GM21447 (cell line): ENCODE measurements around the gene SAMD11.

ENCODE experiments used
- ATAC-seq: cut with Tn5 transposase; IDR thresholded peaks from one replicate; pipeline ENCODE4 v1.9.1; 2021; ENCODE audit not compliant: unreplicated experiment

SAMD11 gene

GRCh38 chr1:962381-963300 is 38.9 kb downstream of the SAMD11 start:
- no peak for ATAC-seq

DNA sequence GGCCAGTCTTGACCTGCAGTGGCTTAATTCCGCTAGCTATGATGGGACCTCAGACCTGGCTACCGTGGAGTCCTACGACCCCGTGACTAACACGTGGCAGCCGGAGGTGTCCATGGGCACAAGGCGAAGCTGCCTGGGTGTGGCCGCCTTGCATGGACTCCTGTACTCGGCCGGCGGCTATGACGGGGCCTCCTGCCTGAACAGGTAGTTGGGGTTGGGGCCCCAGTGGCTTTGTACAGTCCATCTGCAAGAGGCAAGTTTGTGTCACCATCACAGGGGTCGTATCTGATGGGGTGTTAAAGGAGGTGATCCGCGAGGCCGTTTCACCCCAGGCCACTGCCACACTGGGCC is 39.6 kb downstream of the SAMD11 start:
- no peak for ATAC-seq

GRCh38 chr1:963746-964525 is 40.2 kb downstream of the SAMD11 start:
- no peak for ATAC-seq

DNA sequence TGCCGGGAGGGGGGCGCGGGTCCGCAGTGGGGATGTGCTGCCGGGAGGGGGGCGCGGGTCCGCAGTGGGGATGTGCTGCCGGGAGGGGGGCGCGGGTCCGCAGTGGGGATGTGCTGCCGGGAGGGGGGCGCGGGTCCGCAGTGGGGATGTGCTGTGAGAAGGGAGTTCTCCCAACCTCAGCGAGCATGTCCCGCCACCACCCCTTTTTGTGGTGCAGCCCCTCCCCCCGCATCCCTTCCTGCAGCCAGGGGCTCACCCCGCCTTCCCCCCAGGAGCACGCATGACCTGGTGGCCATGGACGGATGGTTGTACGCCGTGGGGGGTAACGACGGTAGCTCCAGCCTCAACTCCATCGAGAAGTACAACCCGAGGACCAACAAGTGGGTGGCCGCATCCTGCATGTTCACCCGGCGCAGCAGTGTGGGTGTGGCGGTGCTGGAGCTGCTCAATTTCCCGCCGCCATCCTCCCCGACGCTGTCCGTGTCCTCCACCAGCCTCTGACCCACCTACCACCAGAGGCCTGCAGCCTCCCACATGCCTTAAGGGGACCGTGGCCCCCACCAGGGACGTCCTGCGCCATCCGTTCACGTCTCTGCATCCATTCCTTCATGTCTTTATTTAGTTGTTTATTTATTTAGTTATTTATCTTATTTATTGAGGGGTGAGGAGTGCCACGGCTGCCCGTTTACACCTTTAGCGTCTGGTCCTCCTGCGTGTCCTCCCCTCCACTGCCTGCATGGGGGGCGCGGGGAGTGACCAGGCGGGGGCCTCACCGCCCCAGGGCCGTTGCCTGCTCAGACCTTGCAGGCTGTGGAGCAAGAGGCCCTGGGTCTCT is 41.2 kb downstream of the SAMD11 start:
- ATAC-seq: no peak

GRCh38 chr1:965526-966134 is 41.9 kb downstream of the SAMD11 start:
- no peak for ATAC-seq

GRCh38 chr1:966135-966703 is 42.5 kb downstream of the SAMD11 start, which contains the start of gene PLEKHN1:
TSS of gene PLEKHN1 (plus strand) at chr1:966482. CDS start at chr1:966532, 50 bp downstream.
- peak; percentile 39 for ATAC-seq

- peak; percentile 71 for ATAC-seq
Observed at GRCh38 chr1:966704-967300, 43.1 kb downstream of the SAMD11 start.

- ATAC-seq: no peak
Observed at GRCh38 chr1:967466-968343, 44.0 kb downstream of the SAMD11 start.

DNA sequence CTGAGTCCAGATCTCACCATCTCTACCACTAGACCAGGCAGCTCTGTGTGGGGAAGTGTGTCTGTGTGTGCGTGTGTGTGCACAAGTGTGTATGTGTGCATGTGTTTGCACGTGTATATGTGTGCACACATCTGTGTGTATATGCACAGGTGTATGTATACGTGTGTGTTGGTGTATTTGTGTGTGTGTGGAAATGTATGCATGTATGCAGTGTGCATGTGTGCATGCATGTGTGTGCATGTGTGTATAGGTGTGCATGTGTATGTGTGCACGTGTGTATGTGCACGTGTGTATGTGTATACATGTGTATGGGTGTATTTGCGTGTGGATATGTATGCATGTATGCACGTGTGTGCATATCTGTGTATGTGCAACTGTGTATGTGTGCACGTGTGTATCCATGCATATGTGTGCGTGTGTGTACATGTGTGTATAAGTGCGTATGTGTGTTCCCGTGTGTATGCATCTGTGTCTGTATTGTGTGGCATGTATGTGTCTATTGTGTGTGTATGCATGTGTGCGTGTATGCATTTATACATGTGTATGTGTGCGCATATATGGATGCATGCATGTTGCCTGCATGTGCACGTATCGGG is 45.6 kb downstream of the SAMD11 start:
- no peak for ATAC-seq

DNA sequence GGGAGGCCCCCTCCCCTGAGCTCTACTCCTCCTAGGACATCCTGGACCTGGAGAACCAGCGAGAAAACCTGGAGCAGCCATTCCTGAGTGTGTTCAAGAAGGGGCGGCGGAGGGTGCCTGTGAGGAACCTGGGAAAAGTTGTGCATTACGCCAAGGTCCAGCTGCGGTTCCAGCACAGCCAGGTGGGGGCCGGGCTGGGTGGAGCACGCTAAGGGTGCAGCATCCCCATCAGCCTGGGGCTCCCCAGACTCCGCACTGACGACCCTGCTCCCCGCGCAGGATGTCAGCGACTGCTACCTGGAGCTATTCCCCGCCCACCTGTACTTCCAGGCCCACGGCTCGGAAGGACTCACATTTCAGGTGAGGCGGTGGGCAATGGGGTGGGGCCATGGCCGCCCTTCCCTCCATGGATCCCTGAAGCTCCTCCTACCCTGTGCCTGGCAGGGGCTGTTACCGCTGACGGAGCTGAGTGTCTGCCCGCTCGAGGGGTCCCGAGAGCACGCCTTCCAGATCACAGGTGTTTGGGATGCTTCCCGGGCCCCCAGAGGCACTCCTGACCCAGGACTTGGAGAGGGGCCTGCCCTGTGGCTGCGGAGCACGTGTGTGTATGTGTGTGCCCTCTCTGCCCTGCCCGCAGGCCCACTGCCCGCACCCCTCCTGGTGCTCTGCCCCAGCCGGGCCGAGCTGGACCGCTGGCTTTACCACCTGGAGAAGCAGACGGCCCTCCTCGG is 46.7 kb downstream of the SAMD11 start:
- no peak for ATAC-seq

GRCh38 chr1:970973-971730 is 47.4 kb downstream of the SAMD11 start:
- ATAC-seq: no peak

GRCh38 chr1:971751-972506 is 48.2 kb downstream of the SAMD11 start:
- no peak for ATAC-seq

- ATAC-seq: no peak
Observed at GRCh38 chr1:972726-973458, 49.2 kb downstream of the SAMD11 start.

GRCh38 chr1:973459-974292 is 50.0 kb downstream of the SAMD11 start:
- no peak for ATAC-seq

- no peak for ATAC-seq
Observed at GRCh38 chr1:974293-974640, 50.5 kb downstream of the SAMD11 start.
